GM12874 (cell line): ENCODE data around the gene LRRC4C.

ENCODE experiments used
- CTCF ChIP-seq: IDR thresholded peaks from 2 replicates; pipeline ENCODE4 v1.5.1; 2011; ENCODE audit warnings: low read depth, mild to moderate bottlenecking, control low read depth, low read length, moderate library complexity; ENCODE audit not compliant: insufficient read depth

Gene LRRC4C

DNA sequence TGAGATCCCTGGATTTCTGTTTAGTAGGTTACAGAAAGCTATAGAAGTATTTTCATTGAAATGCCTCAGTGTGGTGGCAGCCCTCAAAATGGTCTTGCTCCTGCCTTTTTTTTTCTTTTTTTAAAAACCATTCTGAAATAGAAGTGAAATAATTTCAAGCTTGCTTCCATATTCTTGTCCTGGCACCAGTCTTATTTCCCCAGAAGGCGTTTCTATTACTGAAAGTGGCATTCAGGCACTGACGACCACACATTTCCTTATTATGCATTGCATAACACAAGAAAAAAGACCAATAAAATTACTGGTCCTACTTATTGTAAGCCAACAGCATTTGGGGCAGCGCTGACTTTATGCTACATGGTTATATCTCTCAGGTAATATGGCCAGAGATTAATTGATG lies 24.5 kb upstream of the LRRC4C start:
- no peak for TF ChIP-seq CTCF

DNA sequence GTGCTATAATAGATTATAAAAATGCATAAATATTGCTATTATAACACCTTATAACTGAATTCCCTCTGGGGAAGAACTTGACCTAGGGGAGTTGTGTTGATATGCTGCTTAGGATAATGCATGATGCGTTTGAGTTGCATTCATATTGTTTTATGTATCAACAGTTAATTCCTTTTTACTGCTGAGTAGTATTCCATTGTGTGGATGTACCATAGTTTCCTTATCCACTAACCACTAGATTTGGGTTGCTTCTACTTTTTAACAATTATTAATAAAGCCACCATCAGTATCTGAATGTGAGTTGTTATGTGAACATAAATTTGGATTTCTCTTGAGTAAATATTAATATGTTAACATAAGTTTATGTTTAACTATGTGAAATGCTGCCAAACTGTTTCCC lies 19.7 kb upstream of the LRRC4C start:
- no peak for TF ChIP-seq CTCF

DNA sequence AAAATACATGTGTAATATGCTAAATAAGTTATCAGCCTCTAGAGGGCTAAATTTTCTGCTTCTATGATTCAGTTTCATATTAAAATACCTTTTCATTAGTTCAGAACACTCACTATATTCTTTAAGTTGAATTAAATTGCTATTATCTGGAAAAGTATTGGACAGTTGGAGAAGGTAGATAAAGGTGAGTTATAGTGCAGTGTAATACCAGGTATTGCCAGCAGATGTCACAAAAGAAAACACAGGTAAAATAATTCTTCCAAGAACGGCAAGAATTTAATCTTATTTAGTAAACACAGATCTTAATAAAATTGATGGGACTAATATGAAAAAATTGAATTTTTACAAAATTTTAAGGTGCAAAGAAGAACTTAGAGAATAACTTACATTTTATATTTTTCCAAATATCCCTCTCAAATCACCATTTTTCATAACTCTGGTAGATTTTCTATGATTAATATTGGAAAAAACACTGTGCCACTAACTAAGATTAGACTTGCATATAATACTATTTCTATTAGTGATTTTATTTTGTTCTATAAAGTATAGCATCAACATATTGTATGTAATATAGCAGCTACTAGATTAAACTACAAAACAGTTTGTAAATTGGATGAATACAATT lies 1.7 kb upstream of the LRRC4C start:
- peak; percentile 42; the same call in 1 of the 2 replicates for TF ChIP-seq CTCF

- no peak for TF ChIP-seq CTCF
Measured at GRCh38 chr11:41458641-41459040, 811 bp downstream of the LRRC4C start.

DNA sequence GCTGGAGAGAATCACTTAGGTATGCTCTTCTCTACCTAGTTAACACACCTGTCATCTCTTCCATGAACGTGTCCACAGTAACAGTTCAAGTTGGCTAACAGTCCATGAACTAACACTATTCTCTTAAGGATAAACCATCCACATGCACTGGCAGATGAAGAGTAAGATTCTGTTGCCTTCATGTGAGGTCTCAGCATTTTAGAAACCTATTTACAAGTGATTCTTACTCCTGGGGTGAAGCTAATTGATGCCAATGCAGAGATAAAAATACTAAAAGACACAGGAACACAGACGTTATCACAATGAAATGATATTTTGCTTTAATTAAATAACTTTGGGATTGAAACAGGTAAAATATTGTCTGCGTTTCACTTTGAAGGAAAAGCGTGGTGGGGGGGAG lies 1.3 kb downstream of the LRRC4C start:
- TF ChIP-seq CTCF, result no peak

GRCh38 chr11:41457216-41458014 lies 2.0 kb downstream of the LRRC4C start:
- TF ChIP-seq CTCF, result no peak

GRCh38 chr11:41456269-41456668 lies 3.2 kb downstream of the LRRC4C start:
- TF ChIP-seq CTCF, result no peak
